Activated CD4-positive, alpha-beta T cell treated with anti-CD3 and anti-CD28 coated beads, Interleukin-2, amount 50 U/mL, for 1 hour (primary cell): ENCODE measurements around the gene IER5L.

Experiments used
- DNase-seq: peaks from one replicate; pipeline ENCODE4 v3.0.0-alpha.2; 2020

The IER5L gene

DNA sequence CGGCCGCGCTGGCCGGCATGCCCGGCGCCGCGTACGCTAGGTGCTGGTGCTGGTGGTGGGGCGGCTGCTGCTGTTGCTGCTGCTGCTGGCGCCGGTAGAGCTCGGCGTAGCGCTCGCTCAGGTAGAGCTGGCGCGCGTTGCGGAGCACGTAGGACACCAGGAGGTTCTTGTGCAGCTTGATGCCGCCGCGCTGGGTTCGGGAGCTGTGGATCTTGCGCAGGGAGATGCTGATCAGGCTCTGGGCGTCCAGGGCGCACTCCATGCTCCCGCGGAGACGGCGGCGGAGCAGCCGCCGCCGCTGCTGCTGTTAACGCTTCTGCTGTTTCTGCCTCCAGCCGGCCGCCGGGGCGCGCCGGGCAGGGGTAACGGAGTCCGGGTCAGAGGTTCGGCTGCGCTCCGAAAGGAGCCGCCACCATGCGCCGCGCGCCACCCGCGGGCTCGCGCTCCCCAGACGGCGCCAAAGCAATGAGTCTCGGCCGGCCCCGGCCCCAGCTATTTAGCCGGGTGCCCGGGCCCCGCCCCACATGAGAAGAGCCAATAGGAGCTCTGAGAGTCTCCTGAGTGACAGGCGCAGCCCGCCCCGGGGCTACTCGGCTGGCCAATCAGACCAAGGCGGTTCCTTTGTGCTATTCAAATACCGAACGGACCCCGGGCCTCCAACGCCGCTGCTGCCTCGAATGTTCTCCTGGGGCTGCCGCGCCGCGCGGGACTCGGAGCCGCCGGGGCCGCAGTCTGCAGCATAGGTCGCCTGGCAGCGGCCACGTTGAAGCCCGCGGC lies at the start of gene IER5L:
Gene IER5L (minus strand): TSS at position 471 of the 777 bp plus-strand sequence. CDS start 209 bp downstream, at position 262.
- peak; percentile 93 for DNase-seq

DNA sequence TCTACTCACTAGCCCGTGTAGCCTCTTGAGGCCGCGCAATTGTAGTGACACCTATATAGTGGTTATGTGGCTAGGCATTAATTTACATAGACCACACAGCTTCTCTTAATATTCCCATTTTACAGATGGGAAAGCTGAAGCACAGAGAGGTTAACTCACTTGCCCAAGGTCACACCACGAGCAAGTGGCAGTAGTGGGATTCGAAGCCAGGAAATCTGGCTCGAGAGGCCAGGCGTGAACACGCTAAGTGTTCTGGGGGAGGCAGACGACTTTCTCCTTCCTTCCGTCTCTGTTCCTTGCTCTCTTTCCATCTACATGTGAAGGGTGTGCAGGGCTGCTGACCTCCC lies 49.8 kb upstream of the IER5L start:
- no peak for DNase-seq

DNA sequence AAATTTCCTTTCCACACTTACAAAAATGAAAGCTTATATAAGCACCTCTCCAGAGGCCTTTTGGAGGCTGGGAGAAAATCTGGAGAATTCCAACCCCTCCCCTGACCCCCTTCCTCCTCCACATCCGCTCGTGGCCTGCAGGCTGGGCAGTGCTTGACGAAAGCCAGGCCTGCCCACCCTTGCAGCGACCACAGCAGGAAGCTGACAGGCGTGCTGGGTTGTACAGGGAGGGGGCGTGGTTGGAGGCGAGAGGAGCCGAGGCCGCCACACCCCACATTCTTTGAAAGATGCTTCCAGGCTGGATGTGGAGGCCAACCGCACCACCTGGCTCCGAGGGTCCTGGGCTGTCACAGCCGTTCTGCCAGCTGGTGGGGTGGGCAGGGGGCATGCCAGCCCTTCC lies 47.8 kb upstream of the IER5L start:
- DNase-seq = peak; percentile 25

DNA sequence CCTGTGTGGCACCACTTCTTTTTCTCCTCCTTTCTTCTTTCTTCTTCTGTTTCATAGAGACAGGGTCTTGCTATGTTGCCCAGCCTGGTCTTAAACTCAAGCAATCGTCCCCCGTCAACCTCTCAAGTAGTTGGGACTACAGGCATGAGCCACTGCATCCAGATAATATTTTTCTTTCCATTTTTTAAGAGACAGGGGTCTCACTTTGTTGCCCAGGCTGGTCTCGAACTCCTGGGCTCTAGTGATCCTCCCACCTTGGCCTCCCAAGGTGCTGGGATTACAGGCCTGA lies 47.4 kb upstream of the IER5L start:
- no peak for DNase-seq

DNA sequence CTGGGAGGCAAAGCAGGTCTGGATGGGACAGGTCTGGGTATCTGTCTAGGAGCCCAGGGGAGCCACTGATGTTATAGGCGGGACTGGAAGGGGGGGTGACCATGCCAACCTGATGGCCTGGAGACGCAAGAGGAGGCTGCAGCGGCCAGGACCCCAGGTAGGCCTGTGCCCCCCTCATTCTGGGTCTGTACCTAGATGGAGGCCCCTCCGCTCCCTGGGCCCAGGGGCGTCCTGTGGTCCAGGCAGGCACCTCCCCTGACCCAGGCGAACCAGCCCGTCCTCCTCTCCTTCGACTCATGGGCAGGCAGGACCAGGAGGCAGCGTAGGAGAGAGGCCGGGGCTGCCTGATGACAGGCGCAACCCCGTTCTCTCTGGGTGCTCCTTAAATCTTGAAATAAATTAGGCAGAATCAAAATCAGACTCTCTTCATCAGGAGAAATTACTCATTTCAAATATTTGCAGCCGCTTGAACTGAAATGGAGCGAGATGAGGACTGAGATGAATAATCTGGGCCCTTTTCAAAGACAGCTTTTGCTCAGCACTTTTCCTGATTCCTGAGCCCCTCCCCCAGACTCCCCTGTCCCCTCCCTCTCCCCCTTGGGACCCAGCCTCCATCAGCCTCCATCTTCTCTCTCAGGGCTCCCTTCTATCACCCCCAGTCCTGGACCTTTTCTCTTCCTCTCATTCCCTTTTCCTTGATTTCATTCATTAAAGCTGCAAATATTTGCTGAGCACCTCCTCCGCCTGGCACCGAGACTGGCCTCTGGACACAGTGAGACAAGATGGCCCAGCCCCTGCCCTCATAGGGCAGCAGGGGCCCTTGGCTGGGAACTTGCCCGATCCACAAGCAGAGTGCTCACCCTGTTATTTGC lies 46.8 kb upstream of the IER5L start:
- no peak for DNase-seq

DNA sequence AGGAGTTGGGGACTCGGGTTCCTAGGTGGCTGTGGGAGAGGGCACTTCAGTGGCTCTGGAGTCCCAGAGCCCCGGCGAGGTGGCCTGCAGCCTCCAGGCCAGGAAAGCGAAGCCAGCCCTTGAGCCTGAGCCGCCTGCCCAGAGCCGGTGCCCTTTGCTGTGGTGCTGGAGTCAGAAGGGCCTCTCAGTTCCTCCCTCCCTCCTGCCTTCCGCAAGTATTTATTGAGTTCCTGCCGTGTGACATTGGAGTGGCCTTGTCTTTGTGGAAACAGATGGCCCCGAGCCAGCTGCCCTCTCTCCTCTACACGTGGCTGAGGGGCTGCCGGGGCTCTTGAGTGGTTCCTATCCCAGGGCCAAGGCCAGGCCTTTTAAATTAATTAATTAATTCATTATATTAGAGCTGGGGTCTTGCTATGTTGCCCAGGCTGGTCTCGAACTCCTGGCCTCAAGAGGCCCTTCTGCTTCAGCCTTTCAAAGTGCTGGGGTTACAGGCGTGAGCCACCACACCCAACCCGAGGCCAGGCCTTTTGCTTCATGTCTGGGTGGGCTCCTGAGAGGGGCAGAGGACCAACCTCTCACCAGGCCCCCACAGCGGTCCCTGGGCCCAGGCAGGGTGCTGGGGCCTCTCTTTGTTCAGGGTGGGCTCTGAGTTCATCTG lies 45.6 kb upstream of the IER5L start:
- DNase-seq = no peak

DNA sequence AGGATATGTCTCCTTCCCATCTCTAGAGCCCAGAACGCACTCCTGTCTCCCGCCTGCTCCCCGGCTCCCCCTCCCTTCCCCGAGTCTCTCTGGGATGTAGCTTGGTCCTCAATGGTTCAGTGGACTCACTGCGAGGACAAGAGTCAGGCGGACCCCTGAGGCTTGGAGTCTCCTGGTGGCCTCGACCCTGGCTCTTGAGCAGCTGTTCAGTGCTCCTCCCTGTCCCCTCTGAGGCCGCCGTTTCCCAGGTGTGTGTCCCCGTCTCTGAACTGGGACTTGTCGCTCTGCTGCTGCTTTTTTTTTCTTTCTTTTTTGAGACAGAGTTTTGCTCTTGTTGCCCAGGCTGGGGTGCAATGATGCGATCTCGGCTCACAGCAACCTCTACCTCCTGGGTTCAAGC lies 44.8 kb upstream of the IER5L start:
- DNase-seq = no peak

DNA sequence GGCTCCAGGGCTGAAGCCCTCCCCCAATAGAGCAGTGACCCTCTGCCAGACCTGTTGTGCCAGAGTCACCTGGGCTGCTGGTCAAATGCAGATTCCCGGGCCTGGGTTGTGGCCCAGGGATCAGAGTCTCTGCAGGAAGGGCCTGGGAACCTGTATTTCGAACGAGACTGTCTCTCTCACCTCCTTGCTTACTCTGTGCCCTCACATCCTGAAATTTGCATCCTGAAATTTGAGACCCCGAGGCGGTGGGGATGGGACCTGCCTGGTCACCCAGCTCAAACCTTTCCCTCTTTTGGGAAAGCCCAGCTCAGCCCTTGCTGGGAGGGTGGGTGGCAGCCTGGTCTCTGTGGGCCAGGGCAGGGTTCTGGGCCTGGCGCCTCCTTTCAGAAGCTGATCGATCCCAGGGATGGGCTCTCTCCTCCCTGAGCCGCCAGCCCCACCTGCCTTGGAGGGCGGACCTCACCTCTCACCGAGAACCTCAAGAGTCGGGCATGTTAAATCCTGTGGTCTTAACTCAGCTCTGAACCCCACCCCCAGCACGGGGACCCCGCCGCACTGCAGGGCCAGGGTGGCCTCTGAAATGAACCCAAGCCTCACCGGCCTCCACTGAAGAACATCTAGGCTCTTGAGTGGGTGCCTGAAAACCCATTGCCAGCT lies 44.0 kb upstream of the IER5L start:
- DNase-seq = no peak

DNA sequence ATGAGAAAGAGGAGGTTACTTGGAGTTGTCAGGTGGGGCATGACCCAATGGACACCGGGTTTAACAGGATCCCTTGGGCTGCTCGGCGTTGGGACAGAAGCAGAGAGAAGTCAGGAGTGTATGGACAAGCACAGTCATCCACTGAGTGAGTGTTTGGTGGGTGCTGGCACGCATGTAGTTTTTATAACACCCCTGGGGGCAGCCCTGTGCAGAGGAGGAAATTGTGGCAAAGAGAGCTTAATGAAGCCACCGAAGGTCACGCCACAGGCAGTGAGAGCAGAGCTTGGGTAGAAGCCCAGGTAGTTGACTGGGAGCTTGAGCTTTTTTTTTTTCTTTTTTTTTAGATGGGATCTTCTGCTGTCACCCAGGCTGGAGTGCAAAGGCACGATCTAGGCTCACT lies 43.2 kb upstream of the IER5L start:
- DNase-seq = no peak

DNA sequence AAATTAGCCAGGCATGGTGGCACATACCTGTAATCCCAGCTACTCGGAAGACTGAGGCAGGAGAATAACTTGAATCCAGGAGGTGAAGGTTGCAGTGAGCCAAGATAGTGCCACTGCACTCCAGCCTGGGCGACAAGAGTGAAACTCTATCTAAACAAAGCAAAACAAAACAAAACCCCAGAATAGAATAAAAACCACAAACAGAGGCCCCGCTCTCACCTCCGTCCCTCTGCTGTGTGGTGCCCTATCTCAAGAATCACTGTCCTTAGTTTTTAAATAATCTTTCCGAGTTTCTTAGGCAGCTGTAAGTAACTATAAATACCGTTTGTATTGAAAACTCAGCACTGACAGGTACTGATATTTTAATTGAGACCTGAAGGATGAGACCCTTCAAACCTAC lies 42.7 kb upstream of the IER5L start:
- DNase-seq = no peak

DNA sequence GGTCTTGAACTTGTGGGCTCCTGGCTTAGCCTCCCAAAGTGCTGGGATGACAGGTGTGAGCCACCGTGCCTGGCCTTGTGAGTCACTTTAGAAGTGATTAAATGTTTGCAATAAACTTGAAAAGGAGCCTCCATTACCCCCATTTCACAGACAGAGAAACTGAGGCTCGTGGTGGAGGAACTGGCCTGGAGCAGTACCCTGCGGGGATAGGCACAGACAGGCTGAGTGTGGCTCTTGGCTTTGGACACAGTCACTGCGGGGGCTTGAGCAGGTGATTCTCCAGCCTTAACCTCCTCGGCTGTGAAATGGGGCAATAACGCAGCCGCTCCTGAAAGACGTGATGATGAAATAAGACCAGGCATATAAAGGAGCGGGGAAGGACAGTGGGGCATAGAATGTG lies 40.9 kb upstream of the IER5L start:
- DNase-seq = no peak

DNA sequence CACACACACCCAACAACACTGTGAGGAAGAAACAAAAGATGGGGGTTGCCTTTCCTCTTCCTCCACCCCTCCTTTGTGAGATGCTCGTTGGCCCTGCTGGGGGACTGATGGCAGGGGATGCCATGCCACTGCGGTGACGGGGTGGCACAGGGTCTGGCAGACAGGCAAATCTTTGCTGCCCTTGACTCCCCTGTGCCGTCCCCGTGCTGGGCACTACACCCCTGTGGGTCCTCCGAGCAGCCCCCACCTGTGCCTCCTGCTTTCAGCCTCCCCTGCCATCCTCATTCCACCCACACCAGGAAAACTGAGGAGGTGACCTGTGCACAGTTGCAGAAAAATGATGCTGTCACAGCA lies 40.2 kb upstream of the IER5L start:
- no peak for DNase-seq

DNA sequence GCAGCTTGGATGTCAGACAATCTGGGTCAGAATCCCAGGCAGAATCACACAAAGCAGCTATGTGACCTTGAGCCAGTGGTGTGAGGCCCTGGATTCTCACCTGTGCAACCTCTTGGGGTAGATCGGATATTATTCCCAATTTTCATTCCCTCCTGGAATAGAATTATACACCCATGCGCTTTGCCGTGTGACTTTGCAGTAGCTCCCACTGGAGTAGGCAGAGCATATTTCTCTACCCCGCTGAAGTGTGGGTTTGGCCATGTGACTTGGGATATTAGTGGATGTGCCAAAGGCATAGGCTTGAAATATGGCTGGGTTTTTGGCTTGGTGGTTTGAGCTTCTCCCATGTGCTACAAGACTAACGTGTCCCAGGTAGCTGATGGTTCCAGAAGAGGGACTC lies 35.5 kb upstream of the IER5L start:
- DNase-seq = no peak

DNA sequence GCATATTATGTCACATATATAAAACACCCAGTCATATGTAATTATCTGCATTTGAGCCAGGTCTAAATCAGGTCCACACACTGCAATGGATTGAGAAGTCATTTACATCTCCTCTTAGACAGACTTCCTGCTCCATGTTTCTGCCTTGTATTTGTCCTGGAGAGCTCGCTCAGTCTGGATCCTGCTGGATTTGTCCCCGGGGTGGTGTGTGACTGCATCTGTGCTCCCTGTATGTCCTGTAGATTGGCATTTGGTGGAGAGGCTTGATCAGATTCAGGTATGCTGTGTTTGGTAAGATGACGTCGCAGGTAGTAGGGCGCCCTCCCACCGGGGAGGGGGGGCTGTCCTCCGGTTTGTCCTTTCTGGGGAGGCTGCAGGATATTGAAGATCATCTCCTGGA lies 33.6 kb upstream of the IER5L start:
- no peak for DNase-seq

DNA sequence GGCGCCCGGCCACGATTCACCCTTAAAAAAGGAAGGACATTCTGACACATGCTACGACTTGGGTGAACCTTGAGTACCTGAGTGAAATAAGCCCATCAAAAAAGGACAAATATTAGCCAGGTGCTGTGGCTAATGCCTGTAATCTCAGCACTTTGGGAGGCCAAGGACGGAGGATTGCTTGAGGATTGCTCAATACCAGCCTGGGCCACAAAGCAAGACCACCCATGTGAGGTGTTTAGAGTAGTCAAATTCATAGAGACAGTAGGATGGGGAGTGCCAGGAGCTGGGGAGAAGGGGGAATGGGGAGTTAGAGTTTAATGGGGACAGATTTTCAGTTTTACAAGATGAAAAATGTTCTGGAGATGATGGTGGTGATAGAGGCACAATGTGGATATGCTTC lies 32.1 kb upstream of the IER5L start:
- DNase-seq = no peak

DNA sequence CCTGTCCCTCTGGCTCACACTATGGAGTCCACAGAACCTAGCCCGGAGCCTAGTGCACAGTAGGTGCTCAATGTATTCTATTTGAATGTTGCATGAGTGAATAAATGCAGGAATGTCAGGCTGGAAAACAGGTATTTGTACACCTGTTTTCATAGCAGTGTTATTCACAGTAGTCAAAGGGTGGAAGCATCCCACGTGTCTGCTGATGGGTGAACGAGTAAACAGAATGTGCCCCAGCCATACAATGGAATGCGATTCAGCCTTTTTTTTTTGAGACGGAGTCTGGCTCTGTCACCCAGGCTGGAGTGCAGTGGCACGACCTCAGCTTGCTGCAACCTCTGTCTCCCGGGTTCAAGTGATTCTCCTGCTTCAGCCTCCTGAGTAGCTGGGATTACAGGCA lies 31.5 kb upstream of the IER5L start:
- DNase-seq = no peak

DNA sequence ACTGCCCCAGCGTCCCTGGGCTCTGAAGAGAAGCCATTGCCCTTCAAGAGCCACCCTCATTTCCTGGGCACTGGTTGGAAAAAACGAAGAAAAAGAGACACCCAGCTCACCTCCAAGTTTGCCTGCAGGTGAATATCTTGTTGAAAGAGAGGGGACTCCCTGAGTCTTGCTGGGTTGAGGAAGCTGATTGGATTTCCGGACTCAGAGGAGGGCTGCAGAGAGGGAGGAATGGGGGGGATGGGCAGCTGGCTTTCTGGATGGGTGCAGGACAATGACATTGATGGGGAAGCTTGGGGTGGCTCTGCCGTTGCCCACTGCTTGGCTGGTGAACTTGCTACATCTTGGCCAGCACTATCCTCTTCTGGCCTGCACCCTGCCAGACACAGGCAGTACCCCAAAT lies 31.0 kb upstream of the IER5L start:
- no peak for DNase-seq

DNA sequence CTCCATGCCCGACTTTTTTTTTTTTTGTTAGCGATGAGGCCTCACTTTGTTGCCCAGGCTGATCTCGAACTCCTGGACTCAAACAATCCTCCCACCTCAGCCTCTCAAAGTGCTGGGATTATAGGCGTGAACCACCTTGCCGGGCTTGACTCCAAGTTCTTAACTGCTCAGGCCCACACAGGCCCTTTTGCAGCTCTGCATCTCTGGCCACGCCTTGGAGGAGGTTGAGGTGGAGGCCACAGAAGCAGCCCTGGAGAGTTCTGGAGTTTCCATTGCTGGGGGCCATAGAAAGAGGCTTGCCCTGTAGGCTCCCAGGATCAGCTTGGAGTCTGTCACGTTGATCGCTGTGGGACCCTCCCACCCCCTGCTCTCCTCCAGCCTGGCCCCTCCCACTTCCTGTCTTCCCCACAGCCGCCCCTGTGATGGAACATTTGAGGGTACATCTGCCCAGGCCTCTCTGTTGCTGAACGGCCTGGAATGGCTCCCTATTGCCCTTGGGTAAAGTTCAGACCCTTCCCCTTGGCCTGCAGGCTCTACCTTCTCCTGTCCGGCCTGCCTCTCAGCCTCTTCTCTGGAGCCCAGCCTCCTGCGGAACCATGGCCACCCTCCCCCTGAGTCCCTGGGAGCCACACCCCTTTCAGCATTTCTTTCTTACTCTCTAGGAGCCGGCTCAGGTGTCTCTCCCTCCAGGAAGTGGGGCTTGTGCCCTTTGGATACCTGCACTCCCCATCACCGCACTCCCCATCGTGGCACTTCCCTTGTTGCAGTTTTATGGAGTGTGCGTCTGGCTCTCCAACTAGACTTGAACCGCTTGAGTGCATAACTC lies 30.4 kb upstream of the IER5L start:
- peak; percentile 17 for DNase-seq

DNA sequence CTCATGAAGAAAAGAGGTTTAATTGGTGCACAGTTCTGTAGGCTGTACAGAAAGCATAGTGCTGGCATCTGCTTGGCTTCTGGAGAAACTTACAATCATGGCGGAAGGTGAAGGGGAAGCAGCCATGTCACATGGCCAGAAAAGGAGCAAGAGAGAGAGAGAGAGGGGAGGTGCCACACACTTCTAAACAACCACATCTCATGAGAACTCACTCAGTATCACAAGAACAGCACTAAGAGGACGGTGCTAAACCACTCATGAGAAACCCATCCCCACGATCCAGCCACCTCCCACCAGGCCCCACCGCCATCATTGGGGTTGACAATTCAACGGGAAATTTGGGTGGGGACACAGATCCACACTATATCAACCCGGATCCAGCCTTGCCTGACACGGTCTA lies 28.8 kb upstream of the IER5L start:
- no peak for DNase-seq

DNA sequence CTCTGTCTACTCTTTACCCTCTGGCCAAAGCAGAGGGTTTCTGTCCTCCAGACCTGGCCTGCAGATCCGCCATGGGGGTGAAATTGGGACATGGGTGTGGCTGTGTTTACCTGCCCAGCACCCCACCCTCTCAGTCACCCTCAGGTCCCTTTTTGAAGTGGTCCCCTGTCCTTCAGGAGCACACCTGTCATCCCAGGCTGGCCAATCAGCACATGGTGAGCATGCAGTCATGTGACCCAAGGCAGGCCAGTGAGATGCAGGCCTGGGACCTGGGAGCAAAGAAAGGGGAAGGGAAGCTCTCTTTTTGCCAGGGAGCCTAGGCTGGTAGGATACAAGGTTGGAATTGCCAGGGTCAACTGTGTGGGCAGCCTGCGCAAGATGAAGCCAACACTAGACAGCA lies 28.3 kb upstream of the IER5L start:
- no peak for DNase-seq

DNA sequence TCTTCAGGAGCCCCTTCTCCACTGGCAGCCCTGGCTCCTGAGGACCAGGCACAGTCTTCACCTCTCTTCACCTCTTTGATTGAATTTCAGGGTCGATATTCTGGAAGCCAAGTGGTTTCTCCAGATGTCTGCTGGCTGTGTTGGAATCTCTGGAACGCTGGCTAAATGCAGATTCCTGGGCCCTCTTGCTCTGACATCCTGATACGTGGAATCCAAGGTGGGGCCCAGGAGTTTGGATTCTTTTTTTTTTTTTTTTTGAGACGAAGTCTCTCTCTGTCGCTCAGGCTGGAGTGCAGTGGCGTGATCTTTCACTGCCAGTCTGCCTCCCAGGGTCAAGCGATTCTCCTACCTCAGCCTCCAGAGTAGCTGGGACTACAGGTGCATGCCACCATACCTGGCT lies 26.8 kb upstream of the IER5L start:
- DNase-seq = no peak

DNA sequence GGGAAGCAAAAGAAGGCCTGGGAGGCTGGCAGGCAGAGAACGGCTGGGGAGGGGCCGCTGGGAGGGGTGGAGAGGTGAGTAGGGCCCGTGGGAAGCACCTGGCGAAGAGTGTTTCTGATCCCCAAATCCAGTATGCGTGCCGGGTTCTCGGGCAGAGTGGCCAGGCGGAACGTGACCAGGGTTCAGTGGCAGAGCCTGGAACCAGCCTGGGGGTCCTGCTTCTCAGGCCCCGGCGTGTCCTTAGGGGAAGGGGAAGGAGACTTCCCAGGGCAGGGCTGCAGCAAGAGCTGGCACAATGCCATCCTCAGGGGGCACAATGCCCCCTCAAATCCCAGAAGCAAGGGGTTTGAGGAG lies 25.5 kb upstream of the IER5L start:
- DNase-seq = no peak
